DLD1 (cell line): ENCODE measurements around the gene DISC1.

ENCODE experiments used
- in situ Hi-C: cut with HindIII; loops from 2 replicates; pipeline ENCODE4 v1.10.0; 2017; ENCODE audit warnings: low sequenced_read_pairs

DISC1 gene

DNA sequence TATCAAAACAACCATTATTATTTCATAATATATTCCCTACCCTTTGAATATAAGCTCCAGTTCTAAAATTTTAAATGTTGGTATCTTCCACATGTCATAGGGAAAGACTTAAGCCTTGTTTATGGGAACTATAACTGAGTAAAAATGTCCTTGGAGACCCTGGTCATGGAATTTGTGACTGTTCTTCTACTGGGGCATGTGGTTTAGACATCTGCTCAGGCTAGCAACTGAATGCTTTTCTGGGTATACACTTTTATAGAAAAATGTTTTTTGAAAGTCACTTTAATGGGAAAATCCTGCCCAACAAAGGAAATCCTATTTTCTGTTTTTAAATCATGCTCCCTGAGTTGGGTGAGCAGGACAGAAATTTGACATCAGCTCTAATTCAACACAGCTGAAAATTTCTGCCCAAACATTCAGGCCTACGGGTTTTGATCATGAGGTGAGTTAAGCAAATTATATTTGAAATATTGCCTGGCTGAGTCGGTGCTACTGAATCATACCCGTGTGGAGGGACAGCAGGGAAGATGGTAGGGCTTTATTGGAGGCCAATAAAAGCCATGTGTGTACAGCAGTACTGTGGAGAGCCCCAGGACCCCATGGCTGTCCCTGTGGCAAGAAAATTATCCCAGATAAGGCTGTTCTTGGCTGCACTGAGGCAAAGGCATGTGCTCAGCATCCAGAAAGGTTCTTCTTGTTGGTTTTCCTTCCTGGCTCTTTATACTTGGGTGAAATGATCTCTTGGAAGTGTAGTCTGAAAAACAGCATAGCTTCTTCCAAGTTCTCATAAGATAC, 391.8 kb downstream of the DISC1 start:
- in situ Hi-C loops = no loop called here

DNA sequence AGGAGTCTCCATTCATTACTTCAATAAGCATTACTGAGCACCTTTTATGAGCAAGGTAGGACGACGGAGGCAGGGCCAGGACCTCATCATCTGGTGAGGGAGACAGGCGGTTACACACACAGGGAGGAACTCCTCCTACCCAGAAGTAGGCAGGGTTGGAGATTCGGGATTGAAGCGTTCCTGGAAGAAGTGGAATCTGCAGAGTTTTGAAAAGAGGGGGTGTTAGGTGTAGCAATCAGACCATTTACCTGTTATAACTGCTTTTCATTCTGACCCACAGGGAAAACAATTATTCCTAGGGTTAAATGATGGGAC, 392.4 kb downstream of the DISC1 start:
- in situ Hi-C loops = no loop called here

DNA sequence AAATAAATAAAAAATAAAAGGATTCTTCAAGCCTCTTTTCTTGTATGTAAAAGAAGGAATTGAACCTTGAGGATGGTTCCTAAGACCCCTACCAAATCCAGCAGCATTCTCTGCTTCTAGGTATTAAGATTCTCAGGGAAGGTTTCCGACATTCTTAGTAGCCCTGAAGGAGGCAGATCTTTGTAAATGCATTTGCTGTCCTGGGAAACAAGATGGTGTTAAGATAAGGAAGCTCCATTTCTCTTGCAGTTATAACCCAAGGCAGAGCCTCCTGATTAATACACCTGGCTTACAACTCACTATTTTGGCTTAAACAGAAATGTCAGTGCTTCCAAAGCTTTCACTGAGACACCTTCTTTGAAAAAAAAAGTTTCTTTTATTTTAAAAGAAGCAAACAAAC, 393.8 kb downstream of the DISC1 start:
- in situ Hi-C loops = no loop called here

DNA sequence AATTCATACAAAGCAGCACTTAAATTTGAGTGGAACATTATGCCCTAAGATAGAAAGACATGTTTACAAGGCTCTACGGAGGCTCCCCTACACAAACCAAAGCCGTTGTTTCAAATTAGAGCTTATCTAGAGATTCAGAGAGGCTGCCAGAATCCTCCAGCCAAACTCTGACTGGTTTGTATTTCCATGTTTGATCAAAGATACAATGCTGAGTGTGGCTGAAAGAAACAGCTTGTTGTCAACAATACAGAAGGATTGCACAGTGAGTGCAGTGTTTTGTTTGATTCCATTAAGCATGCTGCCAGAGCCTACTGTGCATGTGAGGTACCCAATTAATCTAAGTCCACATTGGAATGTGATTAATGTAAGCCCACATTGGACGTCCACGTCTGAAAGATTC, 402.7 kb downstream of the DISC1 start:
- in situ Hi-C loops = no loop called here

DNA sequence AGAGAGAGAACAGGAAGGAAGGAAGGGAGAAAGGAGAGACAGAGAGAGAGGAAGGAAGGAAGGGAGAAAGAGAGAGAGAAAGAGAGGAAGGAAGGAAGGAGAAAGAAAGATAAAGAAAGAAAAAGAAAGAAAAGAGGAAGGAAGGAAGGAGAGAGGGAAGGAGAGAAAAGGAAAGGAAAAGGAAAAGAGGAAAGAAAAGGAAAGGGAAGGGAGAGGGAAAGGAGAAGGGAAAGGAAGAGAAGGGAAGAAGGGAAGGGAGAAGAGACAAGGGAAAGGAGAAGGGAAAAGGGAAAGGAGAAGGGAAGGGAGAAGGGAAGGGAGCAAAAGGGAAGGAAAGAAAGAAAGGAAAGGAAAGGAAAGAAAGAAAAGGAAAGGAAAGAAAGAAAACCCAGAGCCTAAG, 404.6 kb downstream of the DISC1 start:
- in situ Hi-C loops = no loop called here

DNA sequence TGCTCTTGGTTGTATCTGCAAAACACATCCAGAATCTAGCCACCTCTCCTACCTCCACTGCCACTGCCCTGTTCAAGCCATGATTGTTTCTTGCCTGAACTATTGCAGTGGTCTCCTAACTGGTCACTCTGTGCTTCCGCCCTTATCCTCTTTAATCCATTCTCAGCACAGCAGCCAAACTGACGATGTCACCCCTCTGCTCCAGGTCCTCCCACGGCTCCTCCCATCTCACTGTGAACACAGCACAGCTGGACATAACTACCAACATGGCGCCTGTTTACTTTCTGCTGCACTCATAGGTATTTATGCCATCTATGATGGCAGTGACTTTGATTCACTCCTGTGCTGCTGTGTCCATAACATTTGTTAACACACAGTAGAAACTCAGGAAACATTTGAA, 406.7 kb downstream of the DISC1 start:
- in situ Hi-C loops = no loop called here

DNA sequence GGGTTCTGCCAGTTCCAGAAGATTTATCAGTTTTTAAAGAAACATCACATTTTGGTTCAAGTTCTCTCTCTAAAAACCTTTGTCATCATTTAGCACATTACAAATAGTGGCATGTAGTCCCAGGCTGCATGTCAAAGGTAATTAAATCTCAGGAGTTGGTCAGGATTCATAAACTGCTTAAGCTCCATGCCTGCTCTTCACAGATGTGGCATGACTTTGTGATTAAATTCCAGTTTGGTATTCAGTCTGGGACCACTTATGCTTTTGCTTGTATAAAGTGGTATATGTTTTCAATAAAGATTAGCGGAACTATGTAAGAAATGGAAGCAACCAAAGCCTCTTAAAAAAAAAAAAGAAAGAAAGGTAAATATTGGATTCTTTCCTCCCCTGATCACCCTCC, 408.0 kb downstream of the DISC1 start:
- in situ Hi-C loops = no loop called here

DNA sequence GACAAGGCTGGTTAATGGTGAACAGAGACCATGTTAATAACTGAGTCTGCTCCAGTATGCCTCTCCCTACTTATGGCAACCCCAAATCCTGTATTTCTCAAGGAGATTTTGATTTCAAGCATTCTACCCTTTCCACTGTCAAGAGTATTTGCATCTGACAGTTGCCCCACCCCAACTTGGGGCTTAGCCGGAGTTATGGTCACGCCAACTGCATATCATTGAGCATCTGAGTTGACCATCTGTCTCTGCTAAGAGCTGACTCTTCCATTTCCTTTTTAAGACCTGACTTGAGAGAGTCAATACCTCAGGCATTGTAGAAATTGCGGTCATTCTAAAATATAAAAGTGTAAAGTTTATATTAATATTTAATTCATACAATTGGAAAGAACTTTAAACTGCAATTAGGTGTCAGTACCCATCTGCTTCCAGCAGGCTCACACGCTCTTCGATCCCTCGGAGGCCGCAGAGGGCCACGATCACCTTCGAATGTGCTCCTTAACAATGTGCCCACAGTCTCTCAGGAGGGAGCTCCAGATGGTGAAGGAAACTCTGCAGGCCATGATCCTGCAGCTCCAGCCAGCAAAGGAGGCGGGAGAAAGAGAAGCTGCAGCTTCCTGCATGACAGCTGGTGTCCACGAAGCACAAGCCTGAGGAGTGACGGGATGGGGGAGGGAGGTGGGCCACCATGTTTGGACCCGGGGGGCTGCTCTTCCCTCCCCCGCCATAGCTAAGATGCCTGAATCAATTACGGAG, 409.8 kb downstream of the DISC1 start:
- in situ Hi-C loops = no loop called here

DNA sequence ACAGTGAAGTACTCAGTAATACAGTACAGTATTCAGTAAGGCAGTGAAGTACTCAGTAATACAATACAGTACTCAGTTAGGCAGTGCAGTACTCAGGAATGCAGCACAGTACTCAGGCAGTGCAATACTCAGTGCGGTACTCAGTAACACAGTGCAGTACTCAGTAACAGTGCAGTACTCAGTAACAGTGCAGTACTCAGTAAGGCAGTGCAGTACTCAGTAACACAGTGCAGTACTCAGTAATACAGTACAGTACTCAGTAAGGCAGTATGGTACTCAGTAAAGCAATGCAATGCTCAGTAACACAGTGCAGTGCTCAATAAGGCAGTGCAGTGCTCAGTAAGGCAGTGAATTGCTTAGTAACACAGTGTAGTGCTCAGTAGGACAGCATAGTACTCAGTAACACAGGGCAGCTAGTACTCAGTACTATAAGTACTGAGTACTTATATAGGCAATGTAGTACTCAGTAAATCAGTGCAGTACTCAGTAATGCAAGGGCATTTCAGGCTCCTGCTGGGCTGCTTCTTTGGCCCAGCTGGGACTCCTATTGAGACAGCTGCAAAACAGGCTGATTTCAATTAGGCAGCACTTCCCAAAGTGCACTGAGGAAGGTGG, 411.3 kb downstream of the DISC1 start:
- in situ Hi-C loops = no loop called here

DNA sequence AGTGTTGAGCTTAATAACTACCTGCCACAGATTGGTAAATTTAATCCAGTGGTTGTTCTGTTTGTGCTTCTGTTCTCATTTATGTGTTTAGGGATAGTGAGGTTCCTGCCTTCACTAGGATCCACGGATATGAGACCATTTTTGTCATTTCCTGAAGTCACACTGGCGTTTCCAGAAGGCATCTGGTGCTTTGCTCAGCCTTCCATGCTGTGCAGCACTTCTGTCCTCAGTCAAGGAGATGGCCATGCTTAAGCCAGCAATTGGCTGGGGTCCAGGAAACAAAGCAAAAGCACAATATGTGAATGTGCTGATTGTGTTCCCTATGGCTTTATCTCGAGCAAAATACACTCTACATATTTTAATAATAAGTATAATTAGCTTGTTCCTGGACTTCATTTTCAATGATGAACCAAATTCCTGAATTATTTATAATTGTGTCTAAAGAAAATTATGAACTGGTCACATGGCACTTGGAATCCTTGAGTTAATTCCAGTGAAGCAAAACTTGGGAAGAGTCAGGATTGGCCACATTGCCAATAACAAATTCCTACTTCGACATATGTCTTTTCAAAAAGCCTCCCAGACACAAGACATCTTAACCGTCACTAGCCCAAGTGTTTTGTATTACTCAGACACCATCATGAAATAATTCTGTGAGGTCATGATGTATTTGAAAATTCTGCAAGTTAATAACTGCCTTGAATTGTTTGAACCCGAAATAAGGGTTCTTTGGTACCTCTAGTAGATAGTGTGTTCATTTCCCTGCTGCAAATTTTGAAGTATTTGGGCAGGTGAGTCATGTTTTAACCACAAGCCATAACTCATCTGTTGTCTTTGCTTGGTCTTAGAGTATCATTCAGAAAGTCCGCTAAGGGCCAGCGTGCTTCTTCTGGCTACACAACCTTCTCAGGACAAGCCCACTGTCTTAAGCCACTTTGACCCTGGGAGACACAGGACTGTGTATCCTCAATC, 412.4 kb downstream of the DISC1 start:
- in situ Hi-C loops = no loop called here

DNA sequence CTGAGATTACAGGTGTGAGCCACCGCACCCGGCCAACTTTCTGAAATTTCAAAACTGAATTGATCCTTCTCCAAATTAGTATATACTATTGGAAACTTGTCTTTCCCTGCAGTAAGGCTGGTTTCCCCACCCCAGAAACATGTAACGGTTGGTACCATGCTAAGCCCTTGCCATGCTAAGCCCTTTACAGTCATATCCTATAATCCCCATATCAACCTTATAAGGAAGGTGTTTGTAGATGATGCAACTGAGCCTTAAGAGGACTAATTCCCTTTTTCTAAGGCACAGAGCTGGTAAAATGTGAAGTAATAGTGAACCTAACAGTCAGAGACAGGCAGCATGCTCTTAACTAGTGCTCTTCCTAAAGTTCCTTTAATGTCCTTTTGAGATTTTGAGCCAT, 413.7 kb downstream of the DISC1 start:
- in situ Hi-C loops = no loop called here

DNA sequence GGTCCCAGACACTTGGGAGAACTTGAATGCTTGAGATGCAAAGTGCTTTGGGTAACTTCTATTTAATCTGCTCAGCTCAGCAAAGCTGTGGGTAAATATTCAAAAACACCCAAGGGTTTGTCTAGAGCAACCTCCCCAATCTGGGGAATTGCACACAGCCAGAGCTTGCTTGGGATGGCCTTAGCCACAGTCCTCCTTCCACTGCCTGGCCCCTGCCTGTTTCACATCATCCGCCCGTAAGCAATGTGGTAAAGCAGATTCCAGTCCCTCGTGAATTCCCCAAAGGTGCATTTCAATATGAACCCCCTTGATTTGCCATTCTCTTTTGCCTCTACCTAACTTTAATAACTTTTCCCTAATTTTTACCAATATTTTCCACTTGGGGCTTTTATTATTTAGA, 418.1 kb downstream of the DISC1 start:
- in situ Hi-C loops = no loop called here

DNA sequence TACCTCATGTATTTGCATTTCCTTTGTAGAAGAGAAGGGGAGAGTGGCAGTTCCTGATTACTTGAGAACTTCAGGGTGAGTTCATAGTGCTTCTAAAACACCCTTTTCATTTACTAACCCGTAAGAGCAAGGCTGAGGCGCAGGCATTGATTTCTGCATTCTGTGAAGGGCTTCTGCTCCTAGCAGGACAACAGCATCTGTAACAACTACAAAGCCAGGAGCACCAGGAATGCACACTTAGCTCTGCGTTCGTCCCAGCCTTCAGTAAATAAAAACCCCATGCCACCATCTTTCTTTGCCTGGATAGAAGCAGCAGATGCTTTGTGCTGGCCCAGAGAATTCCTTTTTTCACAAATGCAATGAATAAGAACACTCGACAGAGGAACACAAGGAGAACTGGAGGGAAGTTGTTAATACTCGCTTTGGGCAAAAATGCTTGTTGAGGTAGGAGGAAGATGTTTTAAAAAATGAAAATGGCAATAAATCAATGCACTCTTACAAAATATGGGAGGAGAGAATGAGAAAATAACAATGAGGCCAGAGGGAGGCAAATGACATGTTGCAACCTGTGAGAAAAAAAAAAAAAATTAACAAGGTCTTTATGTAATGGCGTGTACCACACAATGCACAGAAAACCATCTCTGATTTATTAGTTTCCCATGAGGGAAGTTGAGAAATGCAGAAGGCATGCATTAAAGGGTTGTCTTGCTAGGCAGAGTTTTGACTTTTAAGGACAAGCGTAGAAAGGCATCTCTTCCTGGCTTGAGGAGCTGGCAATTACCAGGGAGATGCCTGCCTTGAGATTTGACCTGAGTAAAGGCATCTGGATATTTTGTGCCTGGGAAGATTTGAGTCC, 418.8 kb downstream of the DISC1 start:
- in situ Hi-C loops = no loop called here

DNA sequence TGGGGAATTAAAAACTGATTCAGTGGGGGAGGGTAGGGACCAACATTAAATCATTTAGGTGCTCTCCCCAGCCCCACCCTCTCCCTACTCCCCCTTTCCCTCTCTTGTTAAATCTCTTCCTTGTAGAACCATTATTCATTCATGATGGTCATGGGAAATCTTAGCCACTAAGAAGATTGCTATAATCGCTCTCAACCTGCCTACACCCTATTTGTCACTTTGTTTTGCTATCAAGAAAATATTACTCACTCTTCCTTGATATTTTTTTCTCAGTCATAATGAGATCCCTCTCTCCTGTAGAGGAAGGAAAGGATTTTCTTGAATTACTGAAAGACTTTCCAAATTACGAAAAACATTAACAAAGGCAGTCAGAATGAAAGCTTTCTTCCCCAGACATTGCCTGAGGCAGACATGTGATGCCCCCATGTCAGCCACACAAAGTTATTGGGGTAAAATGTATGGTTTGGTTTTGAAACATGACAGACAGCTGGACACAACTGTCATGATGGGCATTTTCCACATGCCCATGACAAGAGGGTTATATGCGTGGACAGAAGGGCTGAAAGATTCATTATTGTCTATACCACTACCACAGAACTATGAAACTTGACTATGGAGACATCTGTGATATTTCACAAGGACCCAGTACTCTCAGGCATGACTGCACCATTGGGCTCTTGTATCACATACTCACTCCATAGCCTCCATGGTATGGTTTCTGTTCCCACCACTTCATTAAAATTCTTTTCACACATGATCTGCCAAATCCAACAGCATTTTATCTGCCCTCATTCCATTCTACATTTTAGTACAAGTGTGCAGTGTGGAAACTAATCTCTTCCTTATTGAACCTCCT, 420.1 kb downstream of the DISC1 start:
- in situ Hi-C loops = no loop called here

DNA sequence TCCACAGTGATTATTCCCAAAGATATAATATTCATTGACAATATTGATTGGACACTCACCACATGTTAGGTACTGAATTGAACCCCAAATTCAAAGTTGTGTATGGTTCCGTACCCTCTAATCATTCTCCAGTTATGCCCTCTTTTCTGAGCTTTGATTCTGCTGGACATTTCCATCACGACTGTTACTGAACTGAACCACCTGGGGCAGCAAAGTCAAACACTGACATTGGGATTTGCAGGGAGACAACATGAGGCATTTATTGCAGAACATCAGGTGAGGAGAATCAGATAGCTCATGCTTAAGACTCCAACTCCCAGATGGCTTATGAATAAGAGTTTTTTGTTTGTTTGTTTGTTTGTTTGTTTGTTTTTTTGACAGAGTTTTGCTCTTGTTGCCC, 420.9 kb downstream of the DISC1 start:
- in situ Hi-C loops = no loop called here

DNA sequence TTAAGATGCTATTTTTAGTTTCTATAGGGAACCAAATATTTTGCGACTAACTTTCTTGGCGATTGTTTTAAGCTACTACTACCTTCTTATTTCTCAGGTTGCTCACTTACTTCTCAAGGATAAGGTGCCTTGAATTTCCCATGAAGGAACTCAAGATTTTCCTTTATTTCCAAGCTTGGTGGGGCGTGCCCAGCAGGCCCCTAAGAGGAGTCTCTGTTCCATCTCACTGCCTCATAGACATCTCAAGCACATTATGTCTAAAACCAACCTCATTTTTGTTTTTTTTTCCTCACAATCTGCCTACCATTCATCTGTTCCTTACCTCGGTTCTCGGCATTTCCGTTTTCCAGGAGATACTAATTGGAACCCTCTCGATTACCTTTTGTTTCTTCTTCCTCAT, 421.9 kb downstream of the DISC1 start:
- in situ Hi-C loops = no loop called here

DNA sequence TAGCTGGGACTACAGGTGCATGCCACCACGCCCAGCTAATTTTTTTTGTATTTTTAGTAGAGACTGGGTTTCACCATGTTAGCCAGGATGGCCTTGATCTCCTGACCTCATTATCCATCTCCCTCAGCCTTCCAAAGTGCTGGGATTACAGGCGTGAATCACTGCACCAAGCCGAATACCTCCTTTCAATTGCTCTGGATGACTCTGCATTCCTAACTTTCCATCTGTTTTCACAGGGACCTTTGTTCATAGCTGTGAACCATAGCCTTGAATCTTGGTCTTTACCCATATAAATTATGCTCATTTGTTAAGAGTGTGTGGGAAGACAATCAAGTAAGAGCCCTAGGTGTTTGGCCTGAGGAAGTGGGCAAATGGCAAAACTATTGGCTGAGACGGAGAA, 422.7 kb downstream of the DISC1 start:
- in situ Hi-C loops = no loop called here

DNA sequence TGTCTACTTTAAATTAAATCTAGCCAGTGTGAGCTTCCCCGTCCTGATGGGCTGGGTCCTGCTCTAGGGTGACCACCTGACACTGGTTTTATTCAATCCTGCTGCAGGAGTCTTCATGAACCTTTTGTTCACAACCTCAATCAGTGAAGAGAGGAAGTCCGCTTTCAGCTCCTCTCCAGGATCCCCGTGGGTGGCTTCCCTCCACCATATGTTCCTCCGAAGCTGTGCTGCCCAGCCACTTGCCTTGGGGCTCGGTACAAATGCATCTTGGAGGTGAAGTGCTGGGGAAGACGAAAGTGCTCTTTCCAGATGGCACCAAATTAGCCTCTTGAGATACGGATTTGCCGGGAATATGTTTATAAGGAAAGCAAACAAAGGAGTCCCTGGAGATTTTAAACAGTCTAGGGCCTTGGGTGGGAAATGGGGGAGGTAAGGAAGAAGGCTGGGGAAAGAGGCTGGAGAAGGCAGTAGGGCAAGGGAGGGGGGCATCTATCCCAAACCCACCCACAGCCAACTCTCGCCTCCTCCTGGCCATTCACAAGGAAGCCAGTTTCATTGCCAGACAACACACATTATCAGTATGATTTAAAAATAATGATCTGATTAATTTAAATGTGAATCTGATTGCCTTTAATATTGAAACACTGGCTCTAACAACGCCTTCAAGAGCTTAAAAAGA, 430.8 kb downstream of the DISC1 start:
- in situ Hi-C loops = no loop called here

DNA sequence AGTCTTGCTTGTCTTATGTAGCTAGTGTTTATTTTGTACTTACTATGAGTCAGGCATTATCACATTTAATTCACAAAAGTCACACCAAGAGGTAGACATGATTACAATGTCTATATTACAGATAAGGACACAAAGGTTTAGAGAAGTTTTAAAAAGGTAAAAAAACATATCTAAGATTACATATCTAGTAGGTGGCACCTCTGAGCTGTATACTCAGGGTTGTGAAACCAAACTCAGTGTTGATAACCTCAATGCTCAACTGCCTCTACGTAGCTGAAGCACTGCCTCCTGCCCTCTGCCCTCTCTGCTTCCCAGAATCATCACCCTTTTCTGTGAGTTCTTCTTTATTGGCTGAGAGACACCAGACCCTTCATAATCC, 431.3 kb downstream of the DISC1 start:
- in situ Hi-C loops = no loop called here
